Measurements from ENCODE around the gene ERG.

- TF ChIP-seq MAX (IDR thresholded peaks at IDR 0.05) (no peak), HNF4G (IDR thresholded peaks at IDR 0.05) (no peak)
- TF ChIP-seq, protein P1, sequence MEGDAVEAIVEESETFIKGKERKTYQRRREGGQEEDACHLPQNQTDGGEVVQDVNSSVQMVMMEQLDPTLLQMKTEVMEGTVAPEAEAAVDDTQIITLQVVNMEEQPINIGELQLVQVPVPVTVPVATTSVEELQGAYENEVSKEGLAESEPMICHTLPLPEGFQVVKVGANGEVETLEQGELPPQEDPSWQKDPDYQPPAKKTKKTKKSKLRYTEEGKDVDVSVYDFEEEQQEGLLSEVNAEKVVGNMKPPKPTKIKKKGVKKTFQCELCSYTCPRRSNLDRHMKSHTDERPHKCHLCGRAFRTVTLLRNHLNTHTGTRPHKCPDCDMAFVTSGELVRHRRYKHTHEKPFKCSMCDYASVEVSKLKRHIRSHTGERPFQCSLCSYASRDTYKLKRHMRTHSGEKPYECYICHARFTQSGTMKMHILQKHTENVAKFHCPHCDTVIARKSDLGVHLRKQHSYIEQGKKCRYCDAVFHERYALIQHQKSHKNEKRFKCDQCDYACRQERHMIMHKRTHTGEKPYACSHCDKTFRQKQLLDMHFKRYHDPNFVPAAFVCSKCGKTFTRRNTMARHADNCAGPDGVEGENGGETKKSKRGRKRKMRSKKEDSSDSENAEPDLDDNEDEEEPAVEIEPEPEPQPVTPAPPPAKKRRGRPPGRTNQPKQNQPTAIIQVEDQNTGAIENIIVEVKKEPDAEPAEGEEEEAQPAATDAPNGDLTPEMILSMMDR (IDR thresholded peaks at IDR 0.05; ENCODE audit: low read depth, low read length, missing input control): no peak
These were observed 167.6 kb downstream of the ERG start for GRCh38 chr21:38330666-38331065.
